ENCODE data around the gene CADPS2.

- TF ChIP-seq CTCF (IDR thresholded peaks at IDR 0.05 in 2 of 3, conservative IDR thresholded peaks at IDR 0.05 in 1 of 3; ENCODE audit: control insufficient read depth in 2 of 3, extremely low read depth in 1 of 3, insufficient read depth in 1 of 3, low read depth in 3 of 3, low read length in 3 of 3): no peak
- no peak for TF ChIP-seq HCFC1 (IDR thresholded peaks at IDR 0.05; ENCODE audit: low read length)
- no peak for TF ChIP-seq CHD4 (IDR thresholded peaks at IDR 0.05)
- TF ChIP-seq GABPA (IDR thresholded peaks at IDR 0.05; ENCODE audit: low read depth): no peak
- no peak for TF ChIP-seq POLR2AphosphoS5 (IDR thresholded peaks at IDR 0.05; ENCODE audit: low read length)
- TF ChIP-seq EP300 (IDR thresholded peaks at IDR 0.05; ENCODE audit: borderline replicate concordance in 1 of 2, control insufficient read depth in 1 of 2, low read depth in 2 of 2, low read length in 2 of 2): no peak
- no peak for TF ChIP-seq YY1 (IDR thresholded peaks at IDR 0.05; ENCODE audit: low read depth, low read length)
- no peak for TF ChIP-seq CHD1 (IDR thresholded peaks at IDR 0.05; ENCODE audit: low read depth, low read length)
- no peak for TF ChIP-seq SPI1 (IDR thresholded peaks at IDR 0.05; ENCODE audit: borderline replicate concordance, insufficient read depth, low read depth, low read length)
- TF ChIP-seq SIN3A (IDR thresholded peaks at IDR 0.05; ENCODE audit: low read depth, low read length): no peak
- TF ChIP-seq POLR2A (IDR thresholded peaks at IDR 0.05; ENCODE audit: low read depth, low read length): no peak
- TF ChIP-seq ZNF384 (IDR thresholded peaks at IDR 0.05; ENCODE audit: borderline replicate concordance, low read depth, low read length): no peak
Observed at GRCh38 chr7:122652876-122653275, 233.4 kb downstream of the CADPS2 start.
